CD4-positive, alpha-beta memory T cell (primary cell): ENCODE measurements around the gene YAF2. TPM values are rescaled to one million over a fixed set of nuclear protein-coding genes. Genes with fewer than 3 reads are reported as not detected.
"Not testable (repeated sequence)": the region's sequence is repeated elsewhere in the genome, so short reads cannot be mapped to it uniquely, and the experiment has no call there.

ENCODE experiments used
- CTCF ChIA-PET: fragments of 350-600 bp; sonication (Branson Sonifier 250); formaldehyde crosslinking; loops from one replicate; lab custom pipeline; 2021; ENCODE audit warnings: inconsistent platforms; ENCODE audit not compliant: partially characterized antibody; lab: Charles Lee
- POLR2A ChIA-PET: fragments of 350-600 bp; sonication (Branson Sonifier 250); formaldehyde crosslinking; loops from one replicate; lab custom pipeline; 2021; ENCODE audit not compliant: partially characterized antibody; lab: Charles Lee
- DNase-seq, 5 donors: peaks; one replicate each; pipeline versions ENCODE4 v3.0.0 to v3.0.0-alpha.2; 2020 to 2022; ENCODE audit warnings: mixed read lengths in 1 of 5
- H3K27ac ChIP-seq: one replicate; pipeline ENCODE4 v1.7.0; 2013; ENCODE audit warnings: low read depth, low read length
- H3K27me3 ChIP-seq: 2 replicates; pipeline ENCODE4 v1.7.0; 2013; ENCODE audit warnings: mild to moderate bottlenecking, low read length, moderate library complexity; ENCODE audit not compliant: insufficient read depth
- H3K36me3 ChIP-seq: 2 replicates; pipeline ENCODE4 v1.7.0; 2013; ENCODE audit warnings: mild to moderate bottlenecking, low read length, moderate library complexity; ENCODE audit not compliant: insufficient read depth
- H3K4me1 ChIP-seq: 2 replicates; pipeline ENCODE4 v1.7.0; 2013; ENCODE audit warnings: mild to moderate bottlenecking, low read length, moderate library complexity; ENCODE audit not compliant: insufficient read depth
- H3K4me3 ChIP-seq, 2 donors: one replicate each; pipeline ENCODE4 v1.7.0; 2013; ENCODE audit warnings: low read length in 2 of 2, mild to moderate bottlenecking in 1 of 2
- H3K9me3 ChIP-seq, 2 donors: one replicate each; pipeline ENCODE4 v1.7.0; 2013; ENCODE audit warnings: low read length in 2 of 2, control low read depth in 1 of 2; ENCODE audit not compliant: control insufficient read depth in 1 of 2
- H3K27ac Mint-ChIP-seq, 7 donors: one replicate each; pipeline ENCODE4 v1.8.0; 2020 to 2021; ENCODE audit warnings: mixed read lengths in 7 of 7, mild to moderate bottlenecking in 6 of 7, inconsistent platforms in 3 of 7, moderate library complexity in 3 of 7
- H3K27me3 Mint-ChIP-seq, 2 donors: one replicate each; pipeline ENCODE4 v1.8.0; 2020 to 2021; ENCODE audit warnings: mixed read lengths in 2 of 2
- H3K36me3 Mint-ChIP-seq, 2 donors: one replicate each; pipeline ENCODE4 v1.8.0; 2020 to 2021; ENCODE audit warnings: mixed read lengths in 2 of 2, inconsistent platforms in 1 of 2, mild to moderate bottlenecking in 1 of 2
- H3K4me1 Mint-ChIP-seq, 4 donors: one replicate each; pipeline ENCODE4 v1.8.0; 2020 to 2021; ENCODE audit warnings: mixed read lengths in 4 of 4, mild to moderate bottlenecking in 1 of 4
- H3K4me3 Mint-ChIP-seq, 8 donors: one replicate each; pipeline ENCODE4 v1.8.0; 2020 to 2021; ENCODE audit warnings: mixed read lengths in 8 of 8, mild to moderate bottlenecking in 7 of 8, moderate library complexity in 6 of 8, inconsistent platforms in 3 of 8
- H3K9me3 Mint-ChIP-seq, 8 donors: one replicate each; pipeline ENCODE4 v1.8.0; 2020 to 2021; ENCODE audit warnings: mixed read lengths in 8 of 8, mild to moderate bottlenecking in 5 of 8, inconsistent platforms in 3 of 8, moderate library complexity in 1 of 8
- intact Hi-C: fragments of 100-400 bp; cut with micrococcal nuclease; formaldehyde crosslinking; loops from one replicate; pipeline ENCODE4 v1.15.1; 2023
- polyA plus RNA-seq, 2 donors: library from polyadenylated mRNA; unstranded; fragments of 300-500 nt; fragmentation: Illumina TruSeq; gene quantifications; one replicate each; pipeline ENCODE4 v1.2.3, GENCODE V29; 2021
- total RNA-seq, 2 experiments: library from RNA; stranded (reverse); gene quantifications; one replicate each; pipeline ENCODE4 v1.2.3, GENCODE V29; 2021

The YAF2 gene
- total and polyA plus RNA-seq, 4 experiments from 2014 or later = 7.2 to 40.7 (median 29.3) TPM

GRCh38 chr12:42217656-42218055 lies 20.4 kb downstream of the YAF2 start:
- Mint-ChIP-seq H3K27me3 (no peaks in the 10 kb centered on the region), H3K9me3 (no peaks in the 10 kb centered on the region), H3K36me3 (peaks cover 0 to 5% of the 10 kb centered on the region in 2 donors), H3K27ac (peak overlapping the region in 2 of 7 donors; percentile 27 to 44), H3K4me1 (peaks cover 38 to 69% (median 59%) of the 10 kb centered on the region in 4 donors), H3K4me3 (no peak overlapping the region)
- H3K36me3 ChIP-seq = no peaks in the 10 kb centered on the region
- intact Hi-C loops = no loop called here
- H3K27ac ChIP-seq = no peak overlapping the region
- CTCF ChIA-PET = no interaction called here
- no peak overlapping the region for H3K4me3 ChIP-seq
- H3K9me3 ChIP-seq = no peaks in the 10 kb centered on the region
- H3K4me1 ChIP-seq = peaks cover 27% of the 10 kb centered on the region
- DNase-seq = no peak
- POLR2A ChIA-PET = interaction anchor here (1.8 kb wide), 1 partner anchor 15 kb away, joined by 5 read pairs; no protein-coding TSS in a partner anchor
- H3K27me3 ChIP-seq = no peaks in the 10 kb centered on the region

GRCh38 chr12:42216737-42217136 lies 21.3 kb downstream of the YAF2 start:
- Histone ChIP-seq H3K27ac (no peak overlapping the region), H3K9me3 (no peaks in the 10 kb centered on the region), H3K27me3 (no peaks in the 10 kb centered on the region), H3K4me1 (peaks cover 18% of the 10 kb centered on the region), H3K36me3 (no peaks in the 10 kb centered on the region), H3K4me3 (no peak overlapping the region)
- intact Hi-C loops = no loop called here
- no peak for DNase-seq
- Mint-ChIP-seq H3K27me3 (no peaks in the 10 kb centered on the region), H3K4me3 (peak overlapping the region in 1 of 8 donors; percentile 3), H3K9me3 (no peaks in the 10 kb centered on the region), H3K4me1 (peaks cover 32 to 66% (median 53%) of the 10 kb centered on the region in 4 donors), H3K27ac (peak overlapping the region in 6 of 7 donors; percentile 1 to 57 (median 22)), H3K36me3 (peaks cover 0 to 5% of the 10 kb centered on the region in 2 donors)
- ChIA-PET CTCF (no interaction called here), POLR2A (no interaction called here)

GRCh38 chr12:42215759-42216158 lies 22.3 kb downstream of the YAF2 start:
- H3K27ac ChIP-seq, H3K4me3 ChIP-seq, H3K27ac Mint-ChIP-seq, H3K36me3 Mint-ChIP-seq, POLR2A ChIA-PET, H3K9me3 ChIP-seq, H3K27me3 Mint-ChIP-seq, intact Hi-C loops, H3K27me3 ChIP-seq, H3K9me3 Mint-ChIP-seq, DNase-seq, H3K4me1 ChIP-seq, H3K4me3 Mint-ChIP-seq, H3K36me3 ChIP-seq, CTCF ChIA-PET: not testable (repeated sequence)
- H3K4me1 Mint-ChIP-seq = peaks cover 29 to 57% (median 47%) of the 10 kb centered on the region in 4 donors

GRCh38 chr12:42213954-42214426 lies 24.1 kb downstream of the YAF2 start:
- Mint-ChIP-seq H3K27ac (peak overlapping the region in 3 of 7 donors; percentile 0 to 41 (median 33)), H3K27me3 (no peaks in the 10 kb centered on the region), H3K9me3 (no peaks in the 10 kb centered on the region), H3K4me1 (peaks cover 23 to 40% (median 33%) of the 10 kb centered on the region in 4 donors), H3K36me3 (peaks cover 6 to 17% of the 10 kb centered on the region in 2 donors), H3K4me3 (no peak overlapping the region)
- Histone ChIP-seq H3K36me3 (peaks cover 4% of the 10 kb centered on the region), H3K4me3 (no peak overlapping the region), H3K4me1 (no peaks in the 10 kb centered on the region), H3K27ac (no peak overlapping the region), H3K27me3 (no peaks in the 10 kb centered on the region), H3K9me3 (no peaks in the 10 kb centered on the region)
- intact Hi-C loops = no loop called here
- POLR2A ChIA-PET = no interaction called here
- no peak for DNase-seq
- CTCF ChIA-PET = no interaction called here

GRCh38 chr12:42213023-42213422 lies 25.0 kb downstream of the YAF2 start:
- Mint-ChIP-seq H3K27ac (peak overlapping the region in 1 of 7 donors; percentile 29), H3K4me3 (no peak overlapping the region)

GRCh38 chr12:42208574-42208973 lies 29.5 kb downstream of the YAF2 start:
- ChIA-PET POLR2A (interaction anchor here (2.4 kb wide), 1 partner anchor 64 kb away, joined by 6 read pairs; the partner anchor contains the start of gene GXYLT1), CTCF (interaction anchor here (1.4 to 1.5 kb wide), 2 partner anchors 10 to 123 kb away, joined by 3 to 5 read pairs; no protein-coding TSS in a partner anchor)
- no peak for DNase-seq
- no peaks in the 10 kb centered on the region for H3K27me3 Mint-ChIP-seq
- no peaks in the 10 kb centered on the region for H3K27me3 ChIP-seq
- H3K4me1 ChIP-seq = peaks cover 5% of the 10 kb centered on the region
- peak overlapping the region in 1 of 7 donors; percentile 25 for H3K27ac Mint-ChIP-seq
- no peaks in the 10 kb centered on the region for H3K9me3 ChIP-seq
- intact Hi-C loops = no loop called here
- no peak overlapping the region for H3K27ac ChIP-seq
- peaks cover 4% of the 10 kb centered on the region for H3K36me3 ChIP-seq
- H3K4me3 Mint-ChIP-seq = no peak overlapping the region
- peaks cover 4 to 17% (median 11%) of the 10 kb centered on the region in 4 donors for H3K4me1 Mint-ChIP-seq
- peaks cover 25 to 36% of the 10 kb centered on the region in 2 donors for H3K36me3 Mint-ChIP-seq
- H3K4me3 ChIP-seq = no peak overlapping the region
- no peaks in the 10 kb centered on the region for H3K9me3 Mint-ChIP-seq

More at GRCh38 chr12:42213023-42213422, 25.0 kb downstream of the YAF2 start:
- no peaks in the 10 kb centered on the region for H3K9me3 Mint-ChIP-seq
- POLR2A ChIA-PET = no interaction called here
- H3K4me1 Mint-ChIP-seq = peaks cover 23 to 43% (median 30%) of the 10 kb centered on the region in 4 donors
- Histone ChIP-seq H3K27me3 (no peaks in the 10 kb centered on the region), H3K27ac (no peak overlapping the region), H3K36me3 (peaks cover 4% of the 10 kb centered on the region), H3K9me3 (no peaks in the 10 kb centered on the region), H3K4me1 (peaks cover 5% of the 10 kb centered on the region), H3K4me3 (no peak overlapping the region)
- intact Hi-C loops = no loop called here
- H3K36me3 Mint-ChIP-seq = peaks cover 6 to 23% of the 10 kb centered on the region in 2 donors
- H3K27me3 Mint-ChIP-seq = no peaks in the 10 kb centered on the region
- DNase-seq = no peak
- CTCF ChIA-PET = no interaction called here

GRCh38 chr12:42204819-42205218 lies 33.2 kb downstream of the YAF2 start:
- Mint-ChIP-seq H3K4me1 (peaks cover 7 to 17% (median 11%) of the 10 kb centered on the region in 4 donors), H3K27ac (no peak overlapping the region), H3K36me3 (peaks cover 19 to 36% of the 10 kb centered on the region in 2 donors), H3K9me3 (no peaks in the 10 kb centered on the region), H3K27me3 (no peaks in the 10 kb centered on the region), H3K4me3 (no peak overlapping the region)
- peaks cover 5% of the 10 kb centered on the region for H3K4me1 ChIP-seq
- no peaks in the 10 kb centered on the region for H3K9me3 ChIP-seq
- peaks cover 4% of the 10 kb centered on the region for H3K36me3 ChIP-seq
- H3K4me3 ChIP-seq = no peak overlapping the region
- POLR2A ChIA-PET = no interaction called here
- DNase-seq = no peak
- H3K27me3 ChIP-seq = no peaks in the 10 kb centered on the region
- intact Hi-C loops = no loop called here
- CTCF ChIA-PET = no interaction called here
- H3K27ac ChIP-seq = no peak overlapping the region
